SK-N-SH treated with all-trans-retinoic acid at 6 μM for 48 hours (cell line): ENCODE measurements around the gene CENPU.

Experiments used
- ATAC-seq: fragments of 200-7000 bp; cut with Tn5 transposase; 3 replicates; pipeline ENCODE4 v1.9.1; 2020; ENCODE audit warnings: mild to moderate bottlenecking, moderate library complexity
- ARNTL ChIP-seq: fragments of 450-650 bp; formaldehyde crosslinking; IDR thresholded peaks from 2 replicates; pipeline ENCODE4 v1.5.0; 2020; ENCODE audit warnings: low read depth, mild to moderate bottlenecking, moderate library complexity, borderline replicate concordance
- BACH2 ChIP-seq: fragments of 250-450 bp; sonication (Bioruptor Pico); IDR thresholded peaks from 2 replicates; pipeline ENCODE4 v1.9.0; 2021; ENCODE audit warnings: mild to moderate bottlenecking, borderline replicate concordance
- CREB5 ChIP-seq: fragments of 250-450 bp; sonication (Bioruptor Pico); IDR thresholded peaks from 2 replicates; pipeline ENCODE4 v1.5.1; 2020; ENCODE audit warnings: low read depth, mild to moderate bottlenecking, moderate library complexity
- CSDC2 ChIP-seq: fragments of 250-450 bp; sonication (Bioruptor Pico); IDR thresholded peaks from 2 replicates; pipeline ENCODE4 v1.5.0; 2020; ENCODE audit warnings: mild to moderate bottlenecking, moderate library complexity
- CSRNP3 ChIP-seq: fragments of 250-450 bp; sonication (Bioruptor Pico); IDR thresholded peaks from 2 replicates; pipeline ENCODE4 v1.5.1; 2021; ENCODE audit warnings: mild to moderate bottlenecking, moderate library complexity
- ESRRG ChIP-seq: fragments of 250-450 bp; sonication (Bioruptor Pico); IDR thresholded peaks from 2 replicates; pipeline ENCODE4 v1.6.1; 2021; ENCODE audit warnings: mild to moderate bottlenecking
- GLIS3 ChIP-seq: fragments of 250-450 bp; sonication (Bioruptor Pico); IDR thresholded peaks from 2 replicates; pipeline ENCODE4 v1.5.0; 2020; ENCODE audit warnings: mild to moderate bottlenecking, moderate library complexity
- ISL1 ChIP-seq: fragments of 250-450 bp; sonication (Bioruptor Pico); IDR thresholded peaks from 2 replicates; pipeline ENCODE4 v2.1.2; 2022; ENCODE audit warnings: mild to moderate bottlenecking, moderate library complexity
- OSR1 ChIP-seq: fragments of 250-450 bp; sonication (Bioruptor Pico); IDR thresholded peaks from 2 replicates; pipeline ENCODE4 v1.8.0; 2022; ENCODE audit warnings: moderate library complexity, mild to moderate bottlenecking, inconsistent platforms
- PATZ1 ChIP-seq: fragments of 250-450 bp; sonication (Bioruptor Pico); IDR thresholded peaks from 2 replicates; pipeline ENCODE4 v1.8.0; 2020; ENCODE audit warnings: mild to moderate bottlenecking, moderate library complexity, borderline replicate concordance
- POU6F1 ChIP-seq: fragments of 250-450 bp; sonication (Bioruptor Pico); IDR thresholded peaks from 2 replicates; pipeline ENCODE4 v1.8.0; 2021; ENCODE audit warnings: low read depth, mild to moderate bottlenecking, moderate library complexity, borderline replicate concordance
- PPARA ChIP-seq: fragments of 250-450 bp; sonication (Bioruptor Pico); IDR thresholded peaks from 2 replicates; pipeline ENCODE4 v1.5.0; 2020; ENCODE audit warnings: mild to moderate bottlenecking, borderline replicate concordance
- SNAI2 ChIP-seq: fragments of 250-450 bp; sonication (Bioruptor Pico); IDR thresholded peaks from 2 replicates; pipeline ENCODE4 v1.5.0; 2020; ENCODE audit warnings: mild to moderate bottlenecking, moderate library complexity
- TCF4 ChIP-seq: fragments of 250-450 bp; sonication (Bioruptor Pico); IDR thresholded peaks from 2 replicates; pipeline ENCODE4 v1.8.0; 2021; ENCODE audit warnings: mild to moderate bottlenecking, moderate library complexity, borderline replicate concordance
- TOX ChIP-seq: fragments of 250-450 bp; sonication (Bioruptor Pico); IDR thresholded peaks from 2 replicates; pipeline ENCODE4 v1.8.0; 2021; ENCODE audit warnings: mild to moderate bottlenecking, moderate library complexity, borderline replicate concordance
- TSHZ2 ChIP-seq: fragments of 250-450 bp; sonication (Bioruptor Pico); IDR thresholded peaks from 2 replicates; pipeline ENCODE4 v1.5.0; 2020; ENCODE audit warnings: mild to moderate bottlenecking, moderate library complexity
- ZC3H10 ChIP-seq: fragments of 250-450 bp; sonication (Bioruptor Pico); IDR thresholded peaks from 2 replicates; pipeline ENCODE4 v1.5.1; 2021; ENCODE audit warnings: mild to moderate bottlenecking, moderate library complexity
- ZFP3 ChIP-seq: fragments of 250-450 bp; sonication (Bioruptor Pico); IDR thresholded peaks from 2 replicates; pipeline ENCODE4 v1.5.0; 2020; ENCODE audit warnings: mild to moderate bottlenecking, moderate library complexity
- ZFP30 ChIP-seq: fragments of 450-650 bp; formaldehyde crosslinking; IDR thresholded peaks from 2 replicates; pipeline ENCODE4 v1.5.0; 2022; ENCODE audit warnings: mild to moderate bottlenecking, moderate library complexity
- ZNF565 ChIP-seq: fragments of 450-650 bp; formaldehyde crosslinking; conservative IDR thresholded peaks from 2 replicates; pipeline ENCODE4 v1.5.0; 2020; ENCODE audit warnings: low read depth, mild to moderate bottlenecking, moderate library complexity
- ZNF70 ChIP-seq: fragments of 450-650 bp; formaldehyde crosslinking; IDR thresholded peaks from 2 replicates; pipeline ENCODE4 v1.5.0; 2020; ENCODE audit warnings: mild to moderate bottlenecking, moderate library complexity
- ZNF8 ChIP-seq: fragments of 450-650 bp; formaldehyde crosslinking; IDR thresholded peaks from 2 replicates; pipeline ENCODE4 v1.5.0; 2020; ENCODE audit warnings: mild to moderate bottlenecking, moderate library complexity

The CENPU gene

GRCh38 chr4:184764601-184765000 lies 30.7 kb upstream of the CENPU start:
- no peak for TF ChIP-seq SNAI2 (CRISPR knock-in tag)
- no peak for TF ChIP-seq TOX (CRISPR knock-in tag)
- no peak for TF ChIP-seq ZNF70 (CRISPR knock-in tag)
- no peak for TF ChIP-seq ISL1
- ATAC-seq: no peak

GRCh38 chr4:184763150-184763780 lies 29.4 kb upstream of the CENPU start:
- ATAC-seq: peak; percentile 74
- TF ChIP-seq ZFP3 (no peak), CSDC2 (CRISPR knock-in tag) (no peak)

GRCh38 chr4:184762100-184762499 lies 28.2 kb upstream of the CENPU start:
- TF ChIP-seq OSR1 (CRISPR knock-in tag) (no peak), TSHZ2 (no peak), SNAI2 (CRISPR knock-in tag) (no peak), CSRNP3 (CRISPR knock-in tag) (no peak), PPARA (CRISPR knock-in tag) (no peak), POU6F1 (CRISPR knock-in tag) (no peak), TCF4 (CRISPR knock-in tag) (no peak), ZNF70 (CRISPR knock-in tag) (no peak), BACH2 (CRISPR knock-in tag) (no peak), ARNTL (CRISPR knock-in tag) (no peak)
- no peak for ATAC-seq

- no peak for TF ChIP-seq ISL1
- no peak for TF ChIP-seq PATZ1 (CRISPR knock-in tag)
- TF ChIP-seq ZNF565 (CRISPR knock-in tag): no peak
- TF ChIP-seq ESRRG (CRISPR knock-in tag): no peak
- ATAC-seq: no peak
Observed at GRCh38 chr4:184760681-184761080, 26.8 kb upstream of the CENPU start.

- no peak for ATAC-seq
- no peak for TF ChIP-seq ZC3H10 (CRISPR knock-in tag)
- no peak for TF ChIP-seq BACH2 (CRISPR knock-in tag)
- TF ChIP-seq ZFP30 (CRISPR knock-in tag): no peak
- TF ChIP-seq SNAI2 (CRISPR knock-in tag): no peak
- no peak for TF ChIP-seq CREB5
- TF ChIP-seq GLIS3 (CRISPR knock-in tag): no peak
- no peak for TF ChIP-seq POU6F1 (CRISPR knock-in tag)
- no peak for TF ChIP-seq ZNF565 (CRISPR knock-in tag)
- TF ChIP-seq PATZ1 (CRISPR knock-in tag): no peak
- no peak for TF ChIP-seq ESRRG (CRISPR knock-in tag)
- no peak for TF ChIP-seq ZNF8
Observed at GRCh38 chr4:184757810-184758209, 23.9 kb upstream of the CENPU start.
